IgD-negative memory B cell (primary cell): ENCODE data around the gene ST3GAL5. TPM values are rescaled to one million over a fixed set of nuclear protein-coding genes. Genes with fewer than 3 reads are reported as not detected.

Experiments used
- H3K27ac Mint-ChIP-seq, 3 donors: one replicate each; pipeline ENCODE4 v1.8.0; 2020 to 2022; ENCODE audit warnings: mild to moderate bottlenecking in 3 of 3, mixed read lengths in 3 of 3, moderate library complexity in 1 of 3
- H3K27me3 Mint-ChIP-seq: one replicate; pipeline ENCODE4 v1.8.0; 2021; ENCODE audit warnings: mixed read lengths
- H3K36me3 Mint-ChIP-seq: one replicate; pipeline ENCODE4 v1.8.0; 2020; ENCODE audit warnings: mild to moderate bottlenecking, mixed read lengths
- H3K4me1 Mint-ChIP-seq, 3 donors: one replicate each; pipeline ENCODE4 v1.8.0; 2020 to 2022; ENCODE audit warnings: mixed read lengths in 3 of 3, mild to moderate bottlenecking in 1 of 3
- H3K4me3 Mint-ChIP-seq, 4 donors: one replicate each; pipeline ENCODE4 v1.8.0; 2020 to 2022; ENCODE audit warnings: mild to moderate bottlenecking in 4 of 4, mixed read lengths in 4 of 4, moderate library complexity in 3 of 4
- H3K9me3 Mint-ChIP-seq, 3 donors: one replicate each; pipeline ENCODE4 v1.8.0; 2020 to 2021; ENCODE audit warnings: mixed read lengths in 3 of 3, mild to moderate bottlenecking in 1 of 3
- polyA plus RNA-seq: library from polyadenylated mRNA; unstranded; fragments of 300-500 nt; fragmentation: Illumina TruSeq; gene quantifications from one replicate; pipeline ENCODE4 v1.2.3, GENCODE V29; 2021

The ST3GAL5 gene
- polyA plus RNA-seq, 1 donor from 2014 or later: 38.2 TPM

- H3K4me3 Mint-ChIP-seq: no peak overlapping the region
- peaks cover 5% of the 10 kb centered on the region for H3K36me3 Mint-ChIP-seq
- no peaks in the 10 kb centered on the region for H3K4me1 Mint-ChIP-seq
- peaks cover 0 to 3% (median 0%) of the 10 kb centered on the region in 3 donors for H3K9me3 Mint-ChIP-seq
- H3K27me3 Mint-ChIP-seq: peaks cover 15% of the 10 kb centered on the region
- H3K27ac Mint-ChIP-seq: no peak overlapping the region
Observed at GRCh38 chr2:85795331-85796045, 93.3 kb downstream of the ST3GAL5 start.

GRCh38 chr2:85794491-85795121 lies 94.2 kb downstream of the ST3GAL5 start:
- no peaks in the 10 kb centered on the region for H3K4me1 Mint-ChIP-seq
- H3K4me3 Mint-ChIP-seq: no peak overlapping the region
- H3K36me3 Mint-ChIP-seq: peaks cover 5% of the 10 kb centered on the region
- no peaks in the 10 kb centered on the region for H3K9me3 Mint-ChIP-seq
- no peak overlapping the region for H3K27ac Mint-ChIP-seq
- H3K27me3 Mint-ChIP-seq: peaks cover 10% of the 10 kb centered on the region

- no peak overlapping the region for H3K4me3 Mint-ChIP-seq
- no peaks in the 10 kb centered on the region for H3K4me1 Mint-ChIP-seq
- peaks cover 5% of the 10 kb centered on the region for H3K36me3 Mint-ChIP-seq
- H3K27me3 Mint-ChIP-seq: peaks cover 6% of the 10 kb centered on the region
- H3K27ac Mint-ChIP-seq: no peak overlapping the region
- no peaks in the 10 kb centered on the region for H3K9me3 Mint-ChIP-seq
Observed at GRCh38 chr2:85794038-85794441, 94.8 kb downstream of the ST3GAL5 start.

GRCh38 chr2:85793584-85793983 lies 95.2 kb downstream of the ST3GAL5 start:
- Mint-ChIP-seq H3K36me3 (peaks cover 5% of the 10 kb centered on the region), H3K9me3 (no peaks in the 10 kb centered on the region), H3K4me3 (no peak overlapping the region), H3K4me1 (no peaks in the 10 kb centered on the region), H3K27me3 (peaks cover 8% of the 10 kb centered on the region), H3K27ac (no peak overlapping the region)

DNA sequence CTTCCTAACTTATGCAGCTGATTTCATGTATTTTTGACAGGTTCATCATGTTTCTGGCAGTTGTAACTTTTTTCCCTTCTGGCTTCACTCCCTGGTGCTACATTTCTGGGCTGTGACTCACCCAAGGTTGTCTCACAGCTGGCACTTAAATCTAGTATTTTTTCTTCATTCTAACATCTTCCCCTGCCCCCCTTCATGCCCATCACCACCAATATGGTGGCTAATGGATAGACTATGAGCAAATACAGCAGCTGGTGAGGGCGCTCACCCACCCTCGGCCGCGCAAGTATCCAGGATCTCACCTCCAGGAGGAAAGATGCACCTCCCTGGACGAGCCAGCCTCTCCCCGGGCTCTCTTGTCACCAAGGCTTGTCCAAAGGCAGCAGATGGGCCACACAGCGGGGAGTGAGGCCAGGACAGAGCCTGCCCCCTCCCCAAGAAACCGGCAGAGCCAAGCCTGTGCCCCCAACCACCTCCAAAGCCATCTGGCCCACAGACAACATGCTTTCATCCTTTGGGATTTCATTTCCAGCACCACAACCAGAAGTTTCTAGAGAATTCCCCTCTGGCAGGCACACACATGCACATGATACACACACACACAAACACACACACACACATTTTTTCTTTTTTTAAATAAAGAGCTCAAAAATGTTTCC lies 95.9 kb downstream of the ST3GAL5 start:
- Mint-ChIP-seq H3K9me3 (no peaks in the 10 kb centered on the region), H3K4me1 (no peaks in the 10 kb centered on the region), H3K27ac (no peak overlapping the region), H3K4me3 (no peak overlapping the region), H3K27me3 (peaks cover 6% of the 10 kb centered on the region), H3K36me3 (peaks cover 5% of the 10 kb centered on the region)

DNA sequence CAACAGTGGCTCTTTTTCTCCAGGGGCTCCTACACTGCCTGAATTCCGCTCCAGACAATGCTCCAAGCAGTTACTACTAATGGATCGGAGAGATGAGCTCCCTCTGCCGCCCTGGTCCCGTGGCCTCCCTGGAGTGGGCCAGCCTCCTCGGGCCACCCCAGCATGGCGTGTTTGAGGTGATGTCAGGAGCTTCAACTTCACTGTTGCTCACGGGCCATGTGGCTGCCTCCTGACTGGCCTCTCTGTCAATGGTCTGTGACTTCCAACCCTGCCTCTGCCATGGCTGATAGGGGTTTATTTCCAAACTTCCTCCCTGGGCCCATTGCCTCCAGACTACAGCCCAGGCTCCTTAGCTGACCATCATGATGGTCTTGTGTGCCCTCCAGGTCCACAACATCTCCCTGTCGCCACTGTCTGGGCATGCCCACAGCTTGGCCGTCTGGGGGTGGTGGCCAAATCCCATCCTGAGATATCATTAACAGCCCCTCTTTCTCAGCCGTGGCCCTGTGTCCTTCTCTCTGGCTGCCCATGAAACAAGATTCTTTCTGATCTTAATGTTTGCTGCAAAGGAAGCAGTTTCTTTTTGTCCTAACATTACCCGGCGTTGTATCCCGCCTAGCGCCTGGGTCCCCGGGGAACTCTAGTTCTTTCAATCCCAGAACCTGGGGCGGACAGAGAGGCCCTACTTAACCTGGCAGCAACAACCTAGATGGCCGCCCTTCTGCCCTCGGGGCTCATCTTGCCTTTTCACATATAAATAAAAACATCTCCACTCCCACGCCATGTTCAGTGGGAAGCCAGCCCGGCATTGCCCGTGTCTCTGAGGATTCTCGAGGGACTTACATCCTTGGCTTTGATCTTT lies 96.9 kb downstream of the ST3GAL5 start:
- peaks cover 7% of the 10 kb centered on the region for H3K27me3 Mint-ChIP-seq
- H3K27ac Mint-ChIP-seq: no peak overlapping the region
- H3K4me3 Mint-ChIP-seq: no peak overlapping the region
- no peaks in the 10 kb centered on the region for H3K4me1 Mint-ChIP-seq
- no peaks in the 10 kb centered on the region for H3K9me3 Mint-ChIP-seq
- no peaks in the 10 kb centered on the region for H3K36me3 Mint-ChIP-seq

- Mint-ChIP-seq H3K27me3 (peaks cover 9% of the 10 kb centered on the region), H3K27ac (peak overlapping the region in 1 of 3 donors; percentile 18), H3K4me3 (no peak overlapping the region), H3K4me1 (peaks cover 0 to 3% (median 0%) of the 10 kb centered on the region in 3 donors), H3K9me3 (no peaks in the 10 kb centered on the region), H3K36me3 (no peaks in the 10 kb centered on the region)
Observed at GRCh38 chr2:85790499-85791188, 98.1 kb downstream of the ST3GAL5 start.

GRCh38 chr2:85790032-85790431 lies 98.8 kb downstream of the ST3GAL5 start:
- Mint-ChIP-seq H3K4me3 (no peak overlapping the region), H3K27ac (peak overlapping the region in 1 of 3 donors; percentile 21), H3K27me3 (peaks cover 11% of the 10 kb centered on the region), H3K36me3 (no peaks in the 10 kb centered on the region), H3K4me1 (peaks cover 0 to 4% (median 0%) of the 10 kb centered on the region in 3 donors), H3K9me3 (no peaks in the 10 kb centered on the region)

- Mint-ChIP-seq H3K27ac (no peak overlapping the region), H3K9me3 (no peaks in the 10 kb centered on the region), H3K4me3 (no peak overlapping the region), H3K4me1 (peaks cover 0 to 4% (median 0%) of the 10 kb centered on the region in 3 donors), H3K27me3 (peaks cover 11% of the 10 kb centered on the region), H3K36me3 (no peaks in the 10 kb centered on the region)
Observed at GRCh38 chr2:85789271-85789670, 99.5 kb downstream of the ST3GAL5 start.

DNA sequence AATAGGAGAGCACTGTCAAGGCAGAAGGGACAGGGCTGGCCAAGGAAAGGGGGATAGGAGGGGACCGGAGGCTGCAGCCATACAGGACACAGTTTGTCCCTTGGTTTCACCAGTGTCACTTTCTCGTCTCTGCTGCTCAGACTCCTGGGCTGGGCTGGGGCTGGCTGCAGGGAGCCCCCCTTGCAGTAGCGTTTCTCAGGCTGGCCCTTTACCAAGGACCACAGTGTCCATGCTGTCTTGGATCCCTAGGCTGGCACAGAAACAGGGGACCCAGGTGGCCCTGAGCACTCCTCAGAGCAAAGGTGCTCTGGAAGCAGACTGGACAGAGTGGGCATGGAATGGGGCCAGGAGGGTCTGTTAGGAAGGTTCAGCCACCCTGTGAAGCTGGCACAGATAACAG lies 100.2 kb downstream of the ST3GAL5 start:
- Mint-ChIP-seq H3K9me3 (no peaks in the 10 kb centered on the region), H3K36me3 (no peaks in the 10 kb centered on the region), H3K4me1 (peaks cover 0 to 4% (median 0%) of the 10 kb centered on the region in 3 donors), H3K27ac (no peak overlapping the region), H3K4me3 (no peak overlapping the region), H3K27me3 (peaks cover 11% of the 10 kb centered on the region)

GRCh38 chr2:85787981-85788340 lies 100.8 kb downstream of the ST3GAL5 start:
- peaks cover 11% of the 10 kb centered on the region for H3K27me3 Mint-ChIP-seq
- no peaks in the 10 kb centered on the region for H3K36me3 Mint-ChIP-seq
- no peaks in the 10 kb centered on the region for H3K9me3 Mint-ChIP-seq
- H3K4me3 Mint-ChIP-seq: no peak overlapping the region
- H3K4me1 Mint-ChIP-seq: peaks cover 0 to 4% (median 0%) of the 10 kb centered on the region in 3 donors
- H3K27ac Mint-ChIP-seq: no peak overlapping the region

- Mint-ChIP-seq H3K27ac (no peak overlapping the region), H3K4me3 (no peak overlapping the region), H3K4me1 (peaks cover 0 to 4% (median 0%) of the 10 kb centered on the region in 3 donors), H3K9me3 (no peaks in the 10 kb centered on the region), H3K36me3 (no peaks in the 10 kb centered on the region), H3K27me3 (peaks cover 11% of the 10 kb centered on the region)
Observed at GRCh38 chr2:85787282-85787980, 101.4 kb downstream of the ST3GAL5 start.
